DOHH2 (cell line): ENCODE results near the gene KRT73.

Source experiments
- H3F3A ChIP-seq: fragments of 200-600 bp; sonication (generic), shearing (Covaris generic); 2 replicates; pipeline ENCODE4 v1.6.0; 2016; ENCODE audit warnings: antibody characterized with exemption, mild to moderate bottlenecking; ENCODE audit not compliant: control insufficient read depth, insufficient read depth
- H3K27ac ChIP-seq: fragments of 200-600 bp; sonication (generic); 2 replicates; pipeline ENCODE4 v1.5.1; 2014; ENCODE audit warnings: low read depth, mild to moderate bottlenecking, low read length, moderate library complexity
- H3K27me3 ChIP-seq: fragments of 200-600 bp; sonication (generic); 2 replicates; pipeline ENCODE4 v1.6.1; 2014; ENCODE audit warnings: mild to moderate bottlenecking, low read length, mixed read lengths; ENCODE audit not compliant: control insufficient read depth
- H3K36me3 ChIP-seq: fragments of 200-600 bp; sonication (generic); 2 replicates; pipeline ENCODE4 v1.6.1; 2014; ENCODE audit warnings: mild to moderate bottlenecking, low read length, moderate library complexity, mixed read lengths; ENCODE audit not compliant: control insufficient read depth
- H3K4me1 ChIP-seq: fragments of 200-600 bp; sonication (generic); 2 replicates; pipeline ENCODE4 v1.6.1; 2014; ENCODE audit warnings: mild to moderate bottlenecking, low read length, mixed read lengths; ENCODE audit not compliant: control insufficient read depth
- H3K4me2 ChIP-seq: fragments of 200-600 bp; sonication (generic); 2 replicates; pipeline ENCODE4 v1.6.0; 2014; ENCODE audit warnings: mild to moderate bottlenecking, low read length, moderate library complexity
- H3K4me3 ChIP-seq: fragments of 200-600 bp; sonication (generic); 2 replicates; pipeline ENCODE4 v1.5.1; 2014; ENCODE audit warnings: mild to moderate bottlenecking, low read length, mixed read lengths
- H3K79me2 ChIP-seq: fragments of 200-600 bp; sonication (generic); 2 replicates; pipeline ENCODE4 v1.6.1; 2014; ENCODE audit warnings: mild to moderate bottlenecking, low read length, mixed read lengths; ENCODE audit not compliant: control insufficient read depth
- H3K9me2 ChIP-seq: fragments of 200-600 bp; sonication (generic); replicated peaks from 2 replicates; pipeline ENCODE4 v1.6.1; 2014; ENCODE audit warnings: mild to moderate bottlenecking, low read length, mixed read lengths; ENCODE audit not compliant: control insufficient read depth
- H3K9me3 ChIP-seq: fragments of 200-600 bp; sonication (generic); 2 replicates; pipeline ENCODE4 v1.6.1; 2014; ENCODE audit warnings: antibody characterized with exemption, low read length, mixed read lengths; ENCODE audit not compliant: control insufficient read depth, insufficient read depth
- H4K20me1 ChIP-seq: fragments of 200-600 bp; sonication (generic); 2 replicates; pipeline ENCODE4 v1.6.0; 2014; ENCODE audit warnings: low read depth, mild to moderate bottlenecking, antibody characterized with exemption, low read length, moderate library complexity; ENCODE audit not compliant: control insufficient read depth, insufficient read depth
- EZH2phosphoT487 ChIP-seq: fragments of 200-600 bp; sonication (generic); IDR thresholded peaks from 2 replicates; pipeline ENCODE4 v1.6.1; 2017; ENCODE audit warnings: borderline replicate concordance, mild to moderate bottlenecking, antibody characterized with exemption, low read length, moderate library complexity, mixed read lengths
- TF ChIP-seq, protein P1 (sequence below): fragments of 200-600 bp; sonication (generic); IDR thresholded peaks from one replicate; pipeline ENCODE4 v1.5.1; 2014; ENCODE audit warnings: antibody characterized with exemption, mild to moderate bottlenecking, low read depth, low read length; ENCODE audit not compliant: poor library complexity, severe bottlenecking

The KRT73 gene

DNA sequence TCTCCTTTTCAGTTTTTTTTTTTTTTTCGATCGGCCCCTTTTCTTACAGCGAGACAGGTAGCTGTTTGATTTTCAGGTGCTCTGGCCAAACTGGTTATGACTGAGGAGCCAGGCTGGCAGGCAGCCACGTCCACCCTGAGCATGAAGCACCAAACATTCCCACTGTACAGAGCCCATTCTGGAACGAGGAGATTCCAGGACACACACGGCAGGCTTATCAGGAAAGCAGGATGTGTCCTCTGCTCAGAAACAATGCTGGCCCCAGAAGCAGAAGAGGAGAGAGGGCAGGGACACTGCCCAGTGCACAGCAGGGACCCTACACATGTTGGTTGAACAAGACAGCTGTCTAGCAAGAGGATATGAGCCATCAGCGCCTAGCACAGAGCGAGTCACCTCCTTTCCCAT lies 37.4 kb upstream of the KRT73 start:
- Histone ChIP-seq H3K4me3 (no peak overlapping the region), H3K4me2 (no peak overlapping the region), H4K20me1 (no peaks in the 10 kb centered on the region), H3K9me2 (no peaks in the 10 kb centered on the region), H3K9me3 (no peaks in the 10 kb centered on the region), H3K27me3 (peaks cover 5% of the 10 kb centered on the region; the same call in 1 of the 2 replicates), H3K4me1 (no peaks in the 10 kb centered on the region), H3K36me3 (no peaks in the 10 kb centered on the region), H3K79me2 (no peaks in the 10 kb centered on the region), H3K27ac (no peak overlapping the region), H3F3A (no peaks in the 10 kb centered on the region)
- TF ChIP-seq EZH2phosphoT487: no peak
- TF ChIP-seq, protein P1, sequence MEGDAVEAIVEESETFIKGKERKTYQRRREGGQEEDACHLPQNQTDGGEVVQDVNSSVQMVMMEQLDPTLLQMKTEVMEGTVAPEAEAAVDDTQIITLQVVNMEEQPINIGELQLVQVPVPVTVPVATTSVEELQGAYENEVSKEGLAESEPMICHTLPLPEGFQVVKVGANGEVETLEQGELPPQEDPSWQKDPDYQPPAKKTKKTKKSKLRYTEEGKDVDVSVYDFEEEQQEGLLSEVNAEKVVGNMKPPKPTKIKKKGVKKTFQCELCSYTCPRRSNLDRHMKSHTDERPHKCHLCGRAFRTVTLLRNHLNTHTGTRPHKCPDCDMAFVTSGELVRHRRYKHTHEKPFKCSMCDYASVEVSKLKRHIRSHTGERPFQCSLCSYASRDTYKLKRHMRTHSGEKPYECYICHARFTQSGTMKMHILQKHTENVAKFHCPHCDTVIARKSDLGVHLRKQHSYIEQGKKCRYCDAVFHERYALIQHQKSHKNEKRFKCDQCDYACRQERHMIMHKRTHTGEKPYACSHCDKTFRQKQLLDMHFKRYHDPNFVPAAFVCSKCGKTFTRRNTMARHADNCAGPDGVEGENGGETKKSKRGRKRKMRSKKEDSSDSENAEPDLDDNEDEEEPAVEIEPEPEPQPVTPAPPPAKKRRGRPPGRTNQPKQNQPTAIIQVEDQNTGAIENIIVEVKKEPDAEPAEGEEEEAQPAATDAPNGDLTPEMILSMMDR: no peak

DNA sequence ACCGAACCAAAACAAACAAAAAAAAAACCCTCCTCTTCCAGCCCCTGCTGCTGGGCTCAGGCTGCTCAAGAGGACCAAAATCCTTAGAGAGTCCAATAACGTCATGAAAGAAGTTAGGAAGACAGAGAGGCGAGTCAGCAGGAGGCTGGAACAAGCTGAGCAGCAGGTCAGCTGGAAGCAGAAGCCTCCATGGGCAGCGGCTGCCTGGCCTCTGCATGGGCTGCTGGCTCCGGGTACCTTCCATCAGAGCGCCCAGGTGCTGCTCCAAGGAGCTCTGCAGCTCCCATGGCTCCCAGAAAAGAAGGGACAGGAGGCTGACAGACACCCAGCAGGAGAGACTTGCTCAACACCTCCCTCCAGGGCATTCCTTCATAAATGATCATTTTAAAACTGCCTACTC lies 36.9 kb upstream of the KRT73 start:
- no peak overlapping the region for H3K4me3 ChIP-seq
- H3K27me3 ChIP-seq: peaks cover 5% of the 10 kb centered on the region; the same call in 1 of the 2 replicates

DNA sequence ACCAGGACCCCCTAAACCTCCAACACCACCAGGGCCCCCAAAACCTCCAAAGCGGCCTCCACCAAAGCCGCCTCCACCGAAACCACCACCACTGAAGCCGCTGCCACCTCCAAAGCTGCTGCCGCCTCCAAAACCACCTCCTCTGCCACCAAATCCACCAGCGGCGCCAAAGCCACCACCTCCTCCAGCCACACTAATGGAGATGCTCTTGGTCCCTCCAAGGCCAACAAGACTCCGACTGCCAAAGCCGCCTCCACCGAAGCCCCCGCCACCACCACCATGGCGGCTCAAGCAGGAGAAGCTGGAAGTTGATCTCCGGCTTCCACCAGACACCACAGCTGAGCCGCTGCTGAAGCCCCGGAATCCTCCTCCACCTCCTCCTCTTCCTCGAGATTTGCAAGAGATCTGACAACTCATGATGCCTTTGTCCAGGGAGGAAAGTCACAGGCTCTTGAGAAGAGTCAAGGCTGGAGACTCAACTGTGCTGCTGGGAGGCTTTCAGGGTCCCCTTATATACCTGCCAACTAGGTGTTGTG lies 33.4 kb upstream of the KRT73 start, which contains the start of gene KRT2:
Gene KRT2 (minus strand): TSS at position 486 of the 536 bp plus-strand sequence. CDS start 69 bp downstream, at position 417.
- H3K9me2 ChIP-seq: no peaks in the 10 kb centered on the region
- no peak within 1 kb of the TSS for H3K4me2 ChIP-seq
- H3K4me3 ChIP-seq: no peak within 1 kb of the TSS
- no peaks in the 10 kb centered on the region for H3K9me3 ChIP-seq
- no peaks in the 10 kb centered on the region for H3K27me3 ChIP-seq
- H4K20me1 ChIP-seq: no peaks in the 10 kb centered on the region
- no peaks in the 10 kb centered on the region for H3K4me1 ChIP-seq
- no peaks in the 10 kb centered on the region for H3K79me2 ChIP-seq
- no peaks in the 10 kb centered on the region for H3K36me3 ChIP-seq
- no peak within 1 kb of the TSS for H3K27ac ChIP-seq
- no peaks in the 10 kb centered on the region for H3F3A ChIP-seq
- TF ChIP-seq, protein P1: no peak
- no peak for TF ChIP-seq EZH2phosphoT487

More for the DNA sequence above, 36.9 kb upstream of the KRT73 start:
- TF ChIP-seq EZH2phosphoT487: no peak
- TF ChIP-seq, protein P1: no peak
- Histone ChIP-seq H3K27ac (no peak overlapping the region), H3K9me3 (no peaks in the 10 kb centered on the region), H4K20me1 (no peaks in the 10 kb centered on the region), H3K9me2 (no peaks in the 10 kb centered on the region), H3F3A (no peaks in the 10 kb centered on the region), H3K4me1 (no peaks in the 10 kb centered on the region), H3K36me3 (no peaks in the 10 kb centered on the region), H3K4me2 (no peak overlapping the region), H3K79me2 (no peaks in the 10 kb centered on the region)
